ENCODE data around the gene TYMS. TPM values are rescaled to one million over a fixed set of nuclear protein-coding genes. Genes with fewer than 3 reads are reported as not detected.

The TYMS gene
- total and polyA plus RNA-seq, 10 donors: 4.4 to 24.7 (median 14.4) TPM

DNA sequence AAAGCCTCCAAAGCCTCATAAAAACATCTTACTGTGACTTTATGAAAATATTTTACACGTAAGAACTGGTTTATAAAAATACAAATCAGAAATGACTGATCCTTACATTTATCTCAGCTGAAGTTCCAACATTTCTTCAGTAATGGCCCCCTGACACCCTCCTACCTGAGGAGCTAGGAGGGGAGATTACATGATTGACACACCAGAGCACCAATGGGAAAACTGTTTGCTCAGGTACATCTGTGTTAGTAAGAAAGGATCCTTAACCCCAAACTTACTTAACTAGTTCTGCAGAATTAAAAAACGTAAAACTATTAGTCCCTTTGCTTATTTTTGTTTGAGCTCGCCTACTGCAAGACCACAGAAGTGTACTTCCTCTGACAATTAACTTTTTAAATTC lies 28.0 kb downstream of the TYMS start:
- no peak for DNase-seq
- Histone ChIP-seq H3K4me3 (no peak overlapping the region), H3K27me3 (replicated peaks in 1 of 7) (no peaks in the 10 kb centered on the region), H3K36me3 (peaks cover 0 to 81% (median 27%) of the 10 kb centered on the region in 6 donors), H3K27ac (no peak overlapping the region), H3K9me3 (no peaks in the 10 kb centered on the region), H3K4me1 (peaks cover 0 to 3% (median 0%) of the 10 kb centered on the region in 6 donors)
- TF ChIP-seq POLR2A (IDR thresholded peaks at IDR 0.05) (no peak), POLR2AphosphoS5 (IDR thresholded peaks at IDR 0.05) (no peak)
- TF ChIP-seq, protein P1, sequence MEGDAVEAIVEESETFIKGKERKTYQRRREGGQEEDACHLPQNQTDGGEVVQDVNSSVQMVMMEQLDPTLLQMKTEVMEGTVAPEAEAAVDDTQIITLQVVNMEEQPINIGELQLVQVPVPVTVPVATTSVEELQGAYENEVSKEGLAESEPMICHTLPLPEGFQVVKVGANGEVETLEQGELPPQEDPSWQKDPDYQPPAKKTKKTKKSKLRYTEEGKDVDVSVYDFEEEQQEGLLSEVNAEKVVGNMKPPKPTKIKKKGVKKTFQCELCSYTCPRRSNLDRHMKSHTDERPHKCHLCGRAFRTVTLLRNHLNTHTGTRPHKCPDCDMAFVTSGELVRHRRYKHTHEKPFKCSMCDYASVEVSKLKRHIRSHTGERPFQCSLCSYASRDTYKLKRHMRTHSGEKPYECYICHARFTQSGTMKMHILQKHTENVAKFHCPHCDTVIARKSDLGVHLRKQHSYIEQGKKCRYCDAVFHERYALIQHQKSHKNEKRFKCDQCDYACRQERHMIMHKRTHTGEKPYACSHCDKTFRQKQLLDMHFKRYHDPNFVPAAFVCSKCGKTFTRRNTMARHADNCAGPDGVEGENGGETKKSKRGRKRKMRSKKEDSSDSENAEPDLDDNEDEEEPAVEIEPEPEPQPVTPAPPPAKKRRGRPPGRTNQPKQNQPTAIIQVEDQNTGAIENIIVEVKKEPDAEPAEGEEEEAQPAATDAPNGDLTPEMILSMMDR (IDR thresholded peaks at IDR 0.05 in 8 of 11, conservative IDR thresholded peaks at IDR 0.05 in 3 of 11): no peak
- intact Hi-C loops (cut with DNase I; ENCODE audit: low total_unique reads): no loop called here
- WGBS, 5 donors: 87 to 94% (median 89%) methylated on average over 3 of the region's 3 CpGs

DNA sequence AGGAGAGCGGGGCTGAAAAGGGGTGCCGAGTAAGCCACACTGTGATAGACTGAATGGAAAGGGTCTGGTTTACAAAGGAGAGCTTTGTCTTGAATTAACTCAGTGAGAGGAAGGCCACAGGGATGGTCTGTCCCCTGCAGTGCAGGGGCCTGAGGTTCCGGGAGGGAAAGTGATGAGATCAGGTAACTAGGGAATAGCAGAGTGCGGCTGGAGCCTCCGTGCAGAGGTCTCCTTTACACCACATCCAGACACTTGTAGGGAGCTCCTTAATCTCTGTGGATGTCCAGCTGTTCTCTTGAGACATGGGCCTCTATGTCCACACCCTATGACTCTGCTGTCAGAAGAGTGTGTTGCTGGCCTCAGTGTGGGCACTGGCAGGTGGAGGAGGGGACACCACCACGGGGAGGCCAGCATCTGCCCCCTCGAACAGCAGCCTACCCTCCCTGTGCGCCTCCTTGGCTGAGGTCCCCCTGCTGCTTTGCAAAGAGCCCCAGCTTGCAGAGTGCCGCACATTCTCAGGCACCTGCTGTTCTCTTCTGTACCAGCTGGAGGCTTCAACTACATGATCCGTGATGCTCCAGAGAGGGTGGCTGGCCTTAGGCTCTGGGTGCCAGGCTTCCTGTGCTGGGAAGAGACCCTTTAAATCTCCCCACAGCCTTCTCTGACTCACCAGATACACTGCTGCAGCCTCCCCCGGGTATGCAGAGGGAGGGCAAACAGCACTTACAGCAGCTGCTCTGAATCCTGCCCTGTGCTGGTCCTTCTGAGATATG lies 29.1 kb downstream of the TYMS start:
- peak in 1 of 3 donors; percentile 29 for TF ChIP-seq POLR2AphosphoS5 (IDR thresholded peaks at IDR 0.05)
- TF ChIP-seq, protein P1 (IDR thresholded peaks at IDR 0.05 in 8 of 11, conservative IDR thresholded peaks at IDR 0.05 in 3 of 11): no peak
- intact Hi-C loops (cut with DNase I; ENCODE audit: low total_unique reads): no loop called here

DNA sequence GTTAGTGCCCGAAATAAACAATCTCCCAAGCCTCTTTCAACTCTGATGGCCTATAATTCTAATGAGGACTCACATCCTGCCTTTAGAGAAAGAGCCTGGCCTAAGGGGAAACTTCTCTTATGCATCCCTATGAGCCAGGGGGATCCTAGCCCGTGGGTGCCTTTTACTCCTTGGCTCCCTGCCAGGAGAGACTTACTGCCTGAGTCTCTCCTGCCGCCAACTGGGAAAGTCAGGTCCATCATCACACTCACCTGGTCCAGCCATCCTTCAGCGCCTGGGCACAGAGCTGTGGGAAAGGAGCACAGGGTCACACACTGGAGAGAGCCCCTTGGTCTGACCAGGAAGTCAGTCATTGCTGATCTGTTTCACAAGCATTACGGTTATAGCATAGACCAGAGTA lies 30.9 kb downstream of the TYMS start:
- DNase-seq: no peak
- WGBS, 5 donors: 71 to 90% (median 85%) methylated on average over 4 to 5 of the region's 5 CpGs
- H3K4me3 ChIP-seq: no peak overlapping the region
- H3K27ac ChIP-seq: no peak overlapping the region
- peaks cover 0 to 81% (median 19%) of the 10 kb centered on the region in 6 donors for H3K36me3 ChIP-seq
- no peaks in the 10 kb centered on the region for H3K27me3 ChIP-seq (replicated peaks in 1 of 7)
- intact Hi-C loops (cut with DNase I; ENCODE audit: low total_unique reads): no loop called here
- H3K4me1 ChIP-seq: peaks cover 0 to 8% (median 3%) of the 10 kb centered on the region in 6 donors
- TF ChIP-seq POLR2A (IDR thresholded peaks at IDR 0.05) (no peak), POLR2AphosphoS5 (IDR thresholded peaks at IDR 0.05) (peak in 2 of 3 donors; percentile 8 to 23)
- TF ChIP-seq, protein P1 (IDR thresholded peaks at IDR 0.05 in 8 of 11, conservative IDR thresholded peaks at IDR 0.05 in 3 of 11): no peak
- no peaks in the 10 kb centered on the region for H3K9me3 ChIP-seq

More for the DNA sequence above, 29.1 kb downstream of the TYMS start:
- H3K36me3 ChIP-seq: peaks cover 0 to 81% (median 22%) of the 10 kb centered on the region in 6 donors
- H3K4me3 ChIP-seq: no peak overlapping the region
- WGBS, 5 donors: 88 to 95% (median 91%) methylated on average over 8 to 11 of the region's 11 CpGs
- H3K27me3 ChIP-seq (replicated peaks in 1 of 7): no peaks in the 10 kb centered on the region
- H3K4me1 ChIP-seq: peaks cover 0 to 3% (median 0%) of the 10 kb centered on the region in 6 donors
- H3K27ac ChIP-seq: no peak overlapping the region
- H3K9me3 ChIP-seq: no peaks in the 10 kb centered on the region
- no peak for DNase-seq

DNA sequence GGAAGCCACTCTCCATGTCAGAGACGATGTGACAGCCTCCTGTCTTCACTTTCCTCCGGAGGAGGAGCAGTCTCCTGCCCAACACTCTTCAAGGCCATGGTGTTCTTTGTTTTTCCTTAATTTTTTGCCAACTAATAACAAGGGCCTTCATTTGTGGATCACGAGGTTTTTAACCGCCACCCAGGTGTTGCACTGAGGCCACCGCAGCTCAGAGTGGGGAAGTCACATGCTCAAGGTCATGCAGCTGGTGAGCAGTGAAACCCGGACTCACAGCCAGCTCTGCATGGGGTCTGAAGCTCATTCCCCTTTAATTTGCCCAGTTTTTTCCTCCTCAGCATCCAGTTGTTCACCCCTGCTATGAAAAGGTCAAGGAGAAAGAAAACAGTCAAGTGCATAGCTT lies 35.4 kb downstream of the TYMS start:
- Histone ChIP-seq H3K4me3 (no peak overlapping the region), H3K36me3 (peaks cover 0 to 76% (median 9%) of the 10 kb centered on the region in 6 donors), H3K27me3 (replicated peaks in 1 of 7) (no peaks in the 10 kb centered on the region), H3K27ac (no peak overlapping the region), H3K4me1 (peaks cover 0 to 11% (median 4%) of the 10 kb centered on the region in 6 donors), H3K9me3 (no peaks in the 10 kb centered on the region)
- intact Hi-C loops (cut with DNase I; ENCODE audit: low total_unique reads): no loop called here
- 56 to 68% (median 62%) methylated on average over 6 of the region's 6 CpGs for WGBS, 5 donors
- TF ChIP-seq POLR2AphosphoS5 (IDR thresholded peaks at IDR 0.05) (no peak), POLR2A (IDR thresholded peaks at IDR 0.05) (no peak)
- no peak for DNase-seq
